Measurements from ENCODE around the gene SFTPD.

GRCh38 chr10:79943871-79944270 is 5.0 kb downstream of the SFTPD start:
- TF ChIP-seq, protein P1, sequence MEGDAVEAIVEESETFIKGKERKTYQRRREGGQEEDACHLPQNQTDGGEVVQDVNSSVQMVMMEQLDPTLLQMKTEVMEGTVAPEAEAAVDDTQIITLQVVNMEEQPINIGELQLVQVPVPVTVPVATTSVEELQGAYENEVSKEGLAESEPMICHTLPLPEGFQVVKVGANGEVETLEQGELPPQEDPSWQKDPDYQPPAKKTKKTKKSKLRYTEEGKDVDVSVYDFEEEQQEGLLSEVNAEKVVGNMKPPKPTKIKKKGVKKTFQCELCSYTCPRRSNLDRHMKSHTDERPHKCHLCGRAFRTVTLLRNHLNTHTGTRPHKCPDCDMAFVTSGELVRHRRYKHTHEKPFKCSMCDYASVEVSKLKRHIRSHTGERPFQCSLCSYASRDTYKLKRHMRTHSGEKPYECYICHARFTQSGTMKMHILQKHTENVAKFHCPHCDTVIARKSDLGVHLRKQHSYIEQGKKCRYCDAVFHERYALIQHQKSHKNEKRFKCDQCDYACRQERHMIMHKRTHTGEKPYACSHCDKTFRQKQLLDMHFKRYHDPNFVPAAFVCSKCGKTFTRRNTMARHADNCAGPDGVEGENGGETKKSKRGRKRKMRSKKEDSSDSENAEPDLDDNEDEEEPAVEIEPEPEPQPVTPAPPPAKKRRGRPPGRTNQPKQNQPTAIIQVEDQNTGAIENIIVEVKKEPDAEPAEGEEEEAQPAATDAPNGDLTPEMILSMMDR (IDR thresholded peaks at IDR 0.05) = no peak
- no peak for TF ChIP-seq EP300 (IDR thresholded peaks at IDR 0.05)
